ACC112 (cell line): ENCODE results near the gene CHEK1.

Experiments
- H2AFZ ChIP-seq: fragments of 200-600 bp; sonication (generic); one replicate; pipeline ENCODE4 v1.6.0; 2017; ENCODE audit warnings: antibody characterized with exemption, low read length; ENCODE audit not compliant: unreplicated experiment
- H3K27ac ChIP-seq: fragments of 200-600 bp; sonication (generic); 2 replicates; pipeline ENCODE4 v1.5.1; 2014; ENCODE audit warnings: low read depth, mild to moderate bottlenecking, antibody characterized with exemption, low read length, moderate library complexity
- H3K27me3 ChIP-seq: fragments of 200-600 bp; sonication (generic); 2 replicates; pipeline ENCODE4 v1.6.1; 2014; ENCODE audit warnings: mild to moderate bottlenecking, antibody characterized with exemption, low read length, moderate library complexity, mixed read lengths; ENCODE audit not compliant: insufficient read depth
- H3K36me3 ChIP-seq: fragments of 200-600 bp; sonication (generic); 2 replicates; pipeline ENCODE4 v1.6.1; 2016; ENCODE audit warnings: mild to moderate bottlenecking, antibody characterized with exemption, low read length, moderate library complexity, mixed read lengths; ENCODE audit not compliant: insufficient read depth
- H3K4me1 ChIP-seq: fragments of 200-600 bp; sonication (generic); one replicate; pipeline ENCODE4 v1.6.1; 2016; ENCODE audit warnings: low read length, mixed read lengths; ENCODE audit not compliant: insufficient read depth, unreplicated experiment, control insufficient read depth
- H3K4me3 ChIP-seq: fragments of 200-600 bp; sonication (generic); 2 replicates; pipeline ENCODE4 v1.5.1; 2014; ENCODE audit warnings: mild to moderate bottlenecking, low read depth, low read length
- H3K79me2 ChIP-seq: fragments of 200-600 bp; sonication (generic); one replicate; pipeline ENCODE4 v1.6.0; 2016; ENCODE audit warnings: low read length; ENCODE audit not compliant: control insufficient read depth, unreplicated experiment, insufficient read depth

Gene CHEK1

GRCh38 chr11:125667151-125667550 lies 42.2 kb downstream of the CHEK1 start:
- Histone ChIP-seq H3K79me2 (peaks cover 3% of the 10 kb centered on the region), H3K27me3 (no peaks in the 10 kb centered on the region), H3K4me1 (no peaks in the 10 kb centered on the region), H2AFZ (no peak overlapping the region), H3K27ac (no peak overlapping the region), H3K36me3 (peaks cover 44% of the 10 kb centered on the region), H3K4me3 (no peak overlapping the region)

GRCh38 chr11:125670172-125670571 lies 45.2 kb downstream of the CHEK1 start:
- Histone ChIP-seq H2AFZ (no peak overlapping the region), H3K79me2 (peaks cover 3% of the 10 kb centered on the region), H3K36me3 (peaks cover 17% of the 10 kb centered on the region), H3K27me3 (no peaks in the 10 kb centered on the region), H3K4me3 (no peak overlapping the region), H3K4me1 (no peaks in the 10 kb centered on the region), H3K27ac (no peak overlapping the region)

GRCh38 chr11:125671561-125671960 lies 46.6 kb downstream of the CHEK1 start:
- Histone ChIP-seq H3K4me3 (no peak overlapping the region), H3K79me2 (peaks cover 3% of the 10 kb centered on the region), H3K36me3 (peaks cover 7% of the 10 kb centered on the region), H3K27ac (no peak overlapping the region), H3K27me3 (no peaks in the 10 kb centered on the region), H3K4me1 (no peaks in the 10 kb centered on the region), H2AFZ (no peak overlapping the region)

GRCh38 chr11:125674210-125674609 lies 49.2 kb downstream of the CHEK1 start:
- Histone ChIP-seq H3K27ac (no peak overlapping the region), H2AFZ (no peak overlapping the region), H3K79me2 (no peaks in the 10 kb centered on the region), H3K36me3 (peaks cover 6% of the 10 kb centered on the region; the same call in 1 of the 2 replicates), H3K27me3 (no peaks in the 10 kb centered on the region), H3K4me3 (no peak overlapping the region), H3K4me1 (no peaks in the 10 kb centered on the region)

- Histone ChIP-seq H3K27ac (no peak overlapping the region), H3K79me2 (no peaks in the 10 kb centered on the region), H3K4me3 (no peak overlapping the region), H3K4me1 (no peaks in the 10 kb centered on the region), H2AFZ (no peak overlapping the region), H3K36me3 (peaks cover 6% of the 10 kb centered on the region; the same call in 1 of the 2 replicates), H3K27me3 (no peaks in the 10 kb centered on the region)
Observed at GRCh38 chr11:125675196-125675595, 50.2 kb downstream of the CHEK1 start.

- no peaks in the 10 kb centered on the region for H3K79me2 ChIP-seq
- H2AFZ ChIP-seq, result no peak overlapping the region
- no peak overlapping the region for H3K27ac ChIP-seq
- H3K4me3 ChIP-seq, result no peak overlapping the region
- no peaks in the 10 kb centered on the region for H3K27me3 ChIP-seq
- H3K36me3 ChIP-seq, result peaks cover 6% of the 10 kb centered on the region; the same call in 1 of the 2 replicates
- no peaks in the 10 kb centered on the region for H3K4me1 ChIP-seq
Observed at GRCh38 chr11:125679397-125679796, 54.4 kb downstream of the CHEK1 start.

GRCh38 chr11:125679837-125680236 lies 54.9 kb downstream of the CHEK1 start:
- H3K79me2 ChIP-seq, result no peaks in the 10 kb centered on the region
- H3K4me1 ChIP-seq, result no peaks in the 10 kb centered on the region
- H3K4me3 ChIP-seq, result no peak overlapping the region
- no peak overlapping the region for H3K27ac ChIP-seq
- peaks cover 6% of the 10 kb centered on the region; the same call in 1 of the 2 replicates for H3K36me3 ChIP-seq
- H2AFZ ChIP-seq, result no peak overlapping the region
- H3K27me3 ChIP-seq, result no peaks in the 10 kb centered on the region

GRCh38 chr11:125680747-125681146 lies 55.8 kb downstream of the CHEK1 start, which contains the start of gene ACRV1:
ACRV1 (minus strand) TSS chr11:125680847; CDS start chr11:125680780, 67 bp downstream.
- Histone ChIP-seq H3K4me1 (no peaks in the 10 kb centered on the region), H3K27me3 (no peaks in the 10 kb centered on the region), H3K4me3 (no peak within 1 kb of the TSS), H2AFZ (no peak within 1 kb of the TSS), H3K36me3 (peaks cover 6% of the 10 kb centered on the region; the same call in 1 of the 2 replicates), H3K79me2 (no peaks in the 10 kb centered on the region), H3K27ac (no peak within 1 kb of the TSS)

GRCh38 chr11:125685228-125685627 lies 60.3 kb downstream of the CHEK1 start:
- Histone ChIP-seq H3K36me3 (no peaks in the 10 kb centered on the region), H3K27ac (no peak overlapping the region), H2AFZ (no peak overlapping the region), H3K27me3 (no peaks in the 10 kb centered on the region), H3K79me2 (no peaks in the 10 kb centered on the region), H3K4me3 (no peak overlapping the region), H3K4me1 (no peaks in the 10 kb centered on the region)

- H3K4me1 ChIP-seq, result no peaks in the 10 kb centered on the region
- no peak overlapping the region for H3K27ac ChIP-seq
- H3K4me3 ChIP-seq, result no peak overlapping the region
- H3K36me3 ChIP-seq, result no peaks in the 10 kb centered on the region
- no peak overlapping the region for H2AFZ ChIP-seq
- H3K27me3 ChIP-seq, result 0 out of 2 replicates have a peak, but pooled peaks cover 3% of the 10 kb centered on the region
- no peaks in the 10 kb centered on the region for H3K79me2 ChIP-seq
Observed at GRCh38 chr11:125688066-125688465, 63.1 kb downstream of the CHEK1 start.

GRCh38 chr11:125688632-125689031 lies 63.7 kb downstream of the CHEK1 start:
- H3K36me3 ChIP-seq, result no peaks in the 10 kb centered on the region
- H3K4me3 ChIP-seq, result no peak overlapping the region
- 0 out of 2 replicates have a peak, but pooled peaks cover 3% of the 10 kb centered on the region for H3K27me3 ChIP-seq
- H3K27ac ChIP-seq, result no peak overlapping the region
- no peaks in the 10 kb centered on the region for H3K79me2 ChIP-seq
- H3K4me1 ChIP-seq, result no peaks in the 10 kb centered on the region
- H2AFZ ChIP-seq, result no peak overlapping the region
